T-cell (primary cell): ENCODE results near the gene BHLHA9. TPM values are rescaled to one million over a fixed set of nuclear protein-coding genes. Genes with fewer than 3 reads are reported as not detected.

ENCODE experiments used
- ATAC-seq, 4 experiments: fragments of 200-7000 bp in 3 of 4; fragments of 150-1000 bp in 1 of 4; cut with Tn5 transposase; replicated peaks in 1 of 4; 1 replicate in 3 of 4; 2 replicates in 1 of 4; pipeline ENCODE4 v1.10.0; 2021; ENCODE audit warnings: moderate library complexity in 3 of 4, mild to moderate bottlenecking in 2 of 4, moderate number of reproducible peaks in 1 of 4
- CTCF ChIA-PET, 2 donors: fragments of 300-600 bp; sonication (Branson Sonifier 250); formaldehyde crosslinking; loops; one replicate each; lab custom pipeline; 2022; ENCODE audit warnings: antibody characterized with exemption in 2 of 2; lab: Charles Lee
- POLR2A ChIA-PET, 2 donors: fragments of 300-600 bp; sonication (Branson Sonifier 250); formaldehyde crosslinking; loops; one replicate each; lab custom pipeline; 2022; ENCODE audit warnings: antibody characterized with exemption in 2 of 2; lab: Charles Lee
- DNase-seq, 35 experiments: peaks; one replicate each; pipeline versions ENCODE4 v3.0.0 to v3.0.0-alpha.2; 2013 to 2023
- H3K27ac ChIP-seq: one replicate; pipeline ENCODE4 v1.5.1; 2013; ENCODE audit warnings: low read length
- H3K27me3 ChIP-seq, 2 experiments: replicated peaks in 1 of 2; 1 replicate in 1 of 2; 2 replicates in 1 of 2; pipeline versions ENCODE4 v1.6.1 to v1.7.0; 2013; ENCODE audit warnings: low read length in 1 of 2, mixed read lengths in 1 of 2; ENCODE audit not compliant: control insufficient read depth in 2 of 2, insufficient read depth in 2 of 2; ENCODE audit errors: extremely low read depth in 1 of 2
- H3K36me3 ChIP-seq, 2 donors: 1 replicate in 1 of 2; 2 replicates in 1 of 2; pipeline versions ENCODE4 v1.6.1 to v1.7.0; 2013; ENCODE audit warnings: low read length in 1 of 2; ENCODE audit not compliant: control insufficient read depth in 2 of 2, insufficient read depth in 1 of 2; ENCODE audit errors: extremely low read depth in 1 of 2
- H3K4me1 ChIP-seq, 2 experiments: 1 replicate in 1 of 2; 2 replicates in 1 of 2; pipeline versions ENCODE4 v1.6.1 to v1.7.0; 2013; ENCODE audit warnings: low read length in 2 of 2, mixed read lengths in 1 of 2; ENCODE audit not compliant: insufficient read depth in 2 of 2, control insufficient read depth in 1 of 2; ENCODE audit errors: extremely low read depth in 1 of 2
- H3K4me3 ChIP-seq, 2 donors: 1 replicate in 1 of 2; 2 replicates in 1 of 2; pipeline versions ENCODE4 v1.5.1 to v1.7.0; 2013; ENCODE audit warnings: mild to moderate bottlenecking in 2 of 2, low read length in 1 of 2, moderate library complexity in 1 of 2; ENCODE audit not compliant: control insufficient read depth in 1 of 2; ENCODE audit errors: extremely low read depth in 1 of 2
- H3K9me3 ChIP-seq: 2 replicates; pipeline ENCODE4 v1.7.0; 2013
- H3K27ac Mint-ChIP-seq, 2 donors: one replicate each; pipeline ENCODE4 v1.8.0; 2020 to 2021; ENCODE audit warnings: mild to moderate bottlenecking in 2 of 2, mixed read lengths in 2 of 2
- H3K27me3 Mint-ChIP-seq, 2 donors: one replicate each; pipeline ENCODE4 v1.8.0; 2021 to 2022; ENCODE audit warnings: mixed read lengths in 2 of 2
- H3K36me3 Mint-ChIP-seq: one replicate; pipeline ENCODE4 v1.8.0; 2021; ENCODE audit warnings: mixed read lengths
- H3K4me1 Mint-ChIP-seq, 3 donors: one replicate each; pipeline ENCODE4 v1.8.0; 2020 to 2022; ENCODE audit warnings: mixed read lengths in 3 of 3, mild to moderate bottlenecking in 1 of 3
- H3K4me3 Mint-ChIP-seq, 3 donors: one replicate each; pipeline ENCODE4 v1.8.0; 2020 to 2022; ENCODE audit warnings: mild to moderate bottlenecking in 3 of 3, mixed read lengths in 3 of 3, moderate library complexity in 3 of 3
- H3K9me3 Mint-ChIP-seq, 3 donors: one replicate each; pipeline ENCODE4 v1.8.0; 2020 to 2022; ENCODE audit warnings: mixed read lengths in 3 of 3
- WGBS: methylation state at CpG from one replicate; pipeline ENCODE4 v1.1.5; 2013; ENCODE audit warnings: missing lambda C conversion rate; ENCODE audit not compliant: insufficient coverage; 5-methylcytosine and 5-hydroxymethylcytosine counted together
- total RNA-seq, 35 experiments: library from RNA in 6 of 35; stranded (reverse) in 6 of 35; fragments of 120-200 nt in 1 of 35; gene quantifications; one replicate each; pipeline versions ENCODE4 v1.2.1 to v1.2.4 and lab custom pipeline; 2013 to 2026

Gene BHLHA9
- total RNA-seq, 5 donors from 2014 or later (not counting 1 experiment from before 2014, with no cell fraction given), result not detected

- Mint-ChIP-seq H3K4me3 (no peak overlapping the region), H3K9me3 (no peaks in the 10 kb centered on the region), H3K36me3 (no peaks in the 10 kb centered on the region), H3K4me1 (peaks cover 9 to 26% (median 21%) of the 10 kb centered on the region in 3 donors), H3K27ac (no peak overlapping the region), H3K27me3 (peaks cover 17 to 35% of the 10 kb centered on the region in 2 donors)
- CTCF ChIA-PET, result interaction anchor here in 1 of 2 donors (0.7 kb wide), 1 partner anchor 60 kb away, joined by 3 read pairs; no protein-coding TSS in a partner anchor
- Histone ChIP-seq H3K36me3 (no peaks in the 10 kb centered on the region), H3K4me3 (no peak overlapping the region), H3K9me3 (no peaks in the 10 kb centered on the region), H3K27ac (no peak overlapping the region), H3K27me3 (peaks cover 0 to 53% of the 10 kb centered on the region in 2 experiments), H3K4me1 (peaks cover 7 to 24% of the 10 kb centered on the region in 2 experiments)
- ATAC-seq (no peak), DNase-seq (no peak)
- POLR2A ChIA-PET, result no interaction called here
- 77% methylated on average over 5 of the region's 12 CpGs for WGBS
Measured at GRCh38 chr17:1272701-1273100, 2.5 kb downstream of the BHLHA9 start.

- ChIA-PET POLR2A (no interaction called here), CTCF (interaction anchor here in 1 of 2 donors (0.7 kb wide), 1 partner anchor 59 kb away, joined by 3 read pairs; no protein-coding TSS in a partner anchor)
- Histone ChIP-seq H3K4me3 (no peak overlapping the region), H3K4me1 (peaks cover 7 to 17% of the 10 kb centered on the region in 2 experiments), H3K27me3 (peaks cover 0 to 59% of the 10 kb centered on the region in 2 experiments), H3K36me3 (no peaks in the 10 kb centered on the region), H3K9me3 (no peaks in the 10 kb centered on the region), H3K27ac (no peak overlapping the region)
- ATAC-seq, result no peak
- DNase-seq, result no peak
- peaks cover 6 to 21% (median 17%) of the 10 kb centered on the region in 3 donors for H3K4me1 Mint-ChIP-seq
- H3K9me3 Mint-ChIP-seq, result no peaks in the 10 kb centered on the region
- peaks cover 17 to 35% of the 10 kb centered on the region in 2 donors for H3K27me3 Mint-ChIP-seq
- H3K27ac Mint-ChIP-seq, result no peak overlapping the region
- no peak overlapping the region for H3K4me3 Mint-ChIP-seq
- 64% methylated on average over 7 of the region's 13 CpGs for WGBS
- H3K36me3 Mint-ChIP-seq, result no peaks in the 10 kb centered on the region
Measured at GRCh38 chr17:1273492-1274244, 3.4 kb downstream of the BHLHA9 start.

- no CpG with 5 or more reads among the region's 6 CpGs for WGBS
- H3K4me1 Mint-ChIP-seq, result peaks cover 3 to 16% (median 12%) of the 10 kb centered on the region in 3 donors
- H3K27ac ChIP-seq, result no peak overlapping the region
- ATAC-seq, result no peak
- H3K9me3 ChIP-seq, result no peaks in the 10 kb centered on the region
- no peak for DNase-seq
- peaks cover 16 to 32% of the 10 kb centered on the region in 2 donors for H3K27me3 Mint-ChIP-seq
- H3K27me3 ChIP-seq, result peaks cover 0 to 55% of the 10 kb centered on the region in 2 experiments
- no peak overlapping the region for H3K27ac Mint-ChIP-seq
- POLR2A ChIA-PET, result no interaction called here
- H3K9me3 Mint-ChIP-seq, result no peaks in the 10 kb centered on the region
- no peaks in the 10 kb centered on the region for H3K36me3 Mint-ChIP-seq
- peaks cover 2 to 12% of the 10 kb centered on the region in 2 experiments for H3K4me1 ChIP-seq
- no peaks in the 10 kb centered on the region for H3K36me3 ChIP-seq
- H3K4me3 Mint-ChIP-seq, result no peak overlapping the region
- H3K4me3 ChIP-seq, result no peak overlapping the region
- CTCF ChIA-PET, result interaction anchor here in 1 of 2 donors (0.6 kb wide), 1 partner anchor 165 kb away, joined by 6 read pairs; no protein-coding TSS in a partner anchor
Measured at GRCh38 chr17:1274245-1274608, 4.0 kb downstream of the BHLHA9 start.

- ATAC-seq, result peak in 2 of 4 experiments; percentile 14 to 41
Measured at GRCh38 chr17:1275205-1275961, 5.1 kb downstream of the BHLHA9 start.

GRCh38 chr17:1275962-1276736 lies 5.9 kb downstream of the BHLHA9 start:
- no peak overlapping the region for H3K4me3 ChIP-seq
- Mint-ChIP-seq H3K4me1 (peaks cover 3 to 16% (median 9%) of the 10 kb centered on the region in 3 donors), H3K27me3 (peaks cover 14 to 25% of the 10 kb centered on the region in 2 donors), H3K9me3 (no peaks in the 10 kb centered on the region), H3K36me3 (no peaks in the 10 kb centered on the region), H3K27ac (peak overlapping the region in 1 of 2 donors; percentile 43), H3K4me3 (peak overlapping the region in 1 of 3 donors; percentile 28)
- peaks cover 2 to 6% of the 10 kb centered on the region in 2 experiments for H3K4me1 ChIP-seq
- ATAC-seq (peak; percentile 78 to 95 (median 78)), DNase-seq (peak; percentile 33 to 86 (median 68))
- WGBS, result 6% methylated on average over 18 of the region's 28 CpGs
- POLR2A ChIA-PET, result no interaction called here
- no peak overlapping the region for H3K27ac ChIP-seq
- no peaks in the 10 kb centered on the region for H3K36me3 ChIP-seq
- no peaks in the 10 kb centered on the region for H3K9me3 ChIP-seq
- peaks cover 0 to 48% of the 10 kb centered on the region in 2 experiments for H3K27me3 ChIP-seq
- CTCF ChIA-PET, result interaction anchor here in 1 of 2 donors (0.6 kb wide), 1 partner anchor 58 kb away, joined by 6 read pairs; no protein-coding TSS in a partner anchor

More at GRCh38 chr17:1275205-1275961, 5.1 kb downstream of the BHLHA9 start:
- Mint-ChIP-seq H3K27me3 (peaks cover 14 to 25% of the 10 kb centered on the region in 2 donors), H3K4me3 (no peak overlapping the region), H3K9me3 (no peaks in the 10 kb centered on the region), H3K4me1 (peaks cover 3 to 16% (median 9%) of the 10 kb centered on the region in 3 donors), H3K27ac (no peak overlapping the region), H3K36me3 (no peaks in the 10 kb centered on the region)
- no peak for DNase-seq
- H3K27me3 ChIP-seq, result peaks cover 0 to 50% of the 10 kb centered on the region in 2 experiments
- ChIA-PET POLR2A (no interaction called here), CTCF (no interaction called here)
- H3K4me1 ChIP-seq, result peaks cover 2 to 6% of the 10 kb centered on the region in 2 experiments
- no peak overlapping the region for H3K4me3 ChIP-seq
- no peaks in the 10 kb centered on the region for H3K9me3 ChIP-seq
- H3K36me3 ChIP-seq, result no peaks in the 10 kb centered on the region
- 70% methylated on average over 10 of the region's 10 CpGs for WGBS
- no peak overlapping the region for H3K27ac ChIP-seq
